Activated T-helper 1 cell treated with anti-CD3 and anti-CD28 coated beads, Interleukin-12 subunit alpha, Interleukin-12 subunit beta, Interleukin-2, Interleukin-4 antibody, amounts not matched to agents 30 ng/mL and 10 ng/mL and 1 ng/mL, durations not matched to agents 14 hours and 24 hours and 36 hours (primary cell): ENCODE measurements around the gene CCDC61. TPM values are rescaled to one million over a fixed set of nuclear protein-coding genes. Genes with fewer than 3 reads are reported as not detected.

ENCODE experiments used
- DNase-seq: peaks from one replicate; pipeline ENCODE4 v3.0.0; 2021; ENCODE audit warnings: low spot score
- H3K27ac Mint-ChIP-seq: one replicate; pipeline ENCODE4 v1.8.0; 2021; ENCODE audit warnings: mild to moderate bottlenecking, mixed read lengths
- H3K27me3 Mint-ChIP-seq: one replicate; pipeline ENCODE4 v1.8.0; 2022; ENCODE audit warnings: mild to moderate bottlenecking, moderate library complexity, mixed read lengths; ENCODE audit not compliant: insufficient read depth
- H3K36me3 Mint-ChIP-seq: one replicate; pipeline ENCODE4 v1.8.0; 2021; ENCODE audit warnings: low read depth, mixed read lengths
- H3K4me1 Mint-ChIP-seq: one replicate; pipeline ENCODE4 v1.8.0; 2021; ENCODE audit warnings: low read depth, mixed read lengths
- H3K4me3 Mint-ChIP-seq: one replicate; pipeline ENCODE4 v1.8.0; 2021; ENCODE audit warnings: mild to moderate bottlenecking, moderate library complexity, mixed read lengths
- H3K9me3 Mint-ChIP-seq: one replicate; pipeline ENCODE4 v1.8.0; 2021; ENCODE audit warnings: mixed read lengths
- intact Hi-C: fragments of 100-400 bp; cut with micrococcal nuclease; formaldehyde crosslinking; loops from one replicate; pipeline ENCODE4 v1.15.1; 2024
- total RNA-seq: library from RNA; stranded (reverse); gene quantifications from 2 replicates; pipeline ENCODE4 v1.2.3, GENCODE V29; 2022

The CCDC61 gene
- total RNA-seq, 1 donor from 2014 or later, result 24.0 TPM

GRCh38 chr19:45967246-45967645, 28.0 kb upstream of the CCDC61 start:
- peaks cover 11% of the 10 kb centered on the region for H3K4me1 Mint-ChIP-seq
- intact Hi-C loops, result no loop called here
- H3K36me3 Mint-ChIP-seq, result no peaks in the 10 kb centered on the region
- H3K4me3 Mint-ChIP-seq, result no peak overlapping the region
- H3K27me3 Mint-ChIP-seq, result peaks cover 45% of the 10 kb centered on the region
- peak overlapping the region; percentile 7 for H3K27ac Mint-ChIP-seq
- H3K9me3 Mint-ChIP-seq, result no peaks in the 10 kb centered on the region
- DNase-seq, result no peak

- intact Hi-C loops, result no loop called here
Measured at GRCh38 chr19:45968626-45969025, 26.6 kb upstream of the CCDC61 start.

DNA sequence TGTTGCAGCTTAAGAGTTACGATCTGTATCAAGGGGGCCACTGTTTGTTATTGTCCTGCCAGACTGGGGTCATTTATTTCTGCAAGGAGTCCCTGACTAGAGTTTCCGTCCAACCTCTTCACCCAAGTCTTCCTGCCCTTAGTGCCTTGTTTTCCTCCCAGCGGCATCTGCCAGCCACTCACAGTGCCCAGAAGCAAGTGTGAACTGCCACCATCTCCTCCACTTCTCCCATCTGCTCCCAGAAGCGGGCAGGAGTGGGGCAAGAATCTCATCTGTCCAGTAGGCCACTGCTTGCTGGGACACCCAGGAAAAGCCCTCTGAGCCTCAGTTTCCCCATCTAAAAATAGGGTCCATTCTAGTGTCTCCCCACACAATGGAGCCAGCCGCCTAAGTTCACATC, 25.6 kb upstream of the CCDC61 start:
- no peak overlapping the region for H3K27ac Mint-ChIP-seq
- H3K9me3 Mint-ChIP-seq, result no peaks in the 10 kb centered on the region
- intact Hi-C loops, result no loop called here
- H3K4me1 Mint-ChIP-seq, result peaks cover 16% of the 10 kb centered on the region
- no peak for DNase-seq
- no peaks in the 10 kb centered on the region for H3K36me3 Mint-ChIP-seq
- H3K4me3 Mint-ChIP-seq, result no peak overlapping the region
- peaks cover 57% of the 10 kb centered on the region for H3K27me3 Mint-ChIP-seq

More at GRCh38 chr19:45968626-45969025, 26.6 kb upstream of the CCDC61 start:
- Mint-ChIP-seq H3K4me1 (peaks cover 16% of the 10 kb centered on the region), H3K27me3 (peaks cover 49% of the 10 kb centered on the region), H3K36me3 (no peaks in the 10 kb centered on the region), H3K27ac (no peak overlapping the region), H3K4me3 (no peak overlapping the region), H3K9me3 (no peaks in the 10 kb centered on the region)
- no peak for DNase-seq

- peaks cover 16% of the 10 kb centered on the region for H3K4me1 Mint-ChIP-seq
- DNase-seq, result no peak
- H3K27ac Mint-ChIP-seq, result no peak overlapping the region
- H3K4me3 Mint-ChIP-seq, result no peak overlapping the region
- no peaks in the 10 kb centered on the region for H3K9me3 Mint-ChIP-seq
- peaks cover 64% of the 10 kb centered on the region for H3K27me3 Mint-ChIP-seq
- no peaks in the 10 kb centered on the region for H3K36me3 Mint-ChIP-seq
- intact Hi-C loops, result no loop called here
Measured at GRCh38 chr19:45971260-45971902, 23.9 kb upstream of the CCDC61 start.

DNA sequence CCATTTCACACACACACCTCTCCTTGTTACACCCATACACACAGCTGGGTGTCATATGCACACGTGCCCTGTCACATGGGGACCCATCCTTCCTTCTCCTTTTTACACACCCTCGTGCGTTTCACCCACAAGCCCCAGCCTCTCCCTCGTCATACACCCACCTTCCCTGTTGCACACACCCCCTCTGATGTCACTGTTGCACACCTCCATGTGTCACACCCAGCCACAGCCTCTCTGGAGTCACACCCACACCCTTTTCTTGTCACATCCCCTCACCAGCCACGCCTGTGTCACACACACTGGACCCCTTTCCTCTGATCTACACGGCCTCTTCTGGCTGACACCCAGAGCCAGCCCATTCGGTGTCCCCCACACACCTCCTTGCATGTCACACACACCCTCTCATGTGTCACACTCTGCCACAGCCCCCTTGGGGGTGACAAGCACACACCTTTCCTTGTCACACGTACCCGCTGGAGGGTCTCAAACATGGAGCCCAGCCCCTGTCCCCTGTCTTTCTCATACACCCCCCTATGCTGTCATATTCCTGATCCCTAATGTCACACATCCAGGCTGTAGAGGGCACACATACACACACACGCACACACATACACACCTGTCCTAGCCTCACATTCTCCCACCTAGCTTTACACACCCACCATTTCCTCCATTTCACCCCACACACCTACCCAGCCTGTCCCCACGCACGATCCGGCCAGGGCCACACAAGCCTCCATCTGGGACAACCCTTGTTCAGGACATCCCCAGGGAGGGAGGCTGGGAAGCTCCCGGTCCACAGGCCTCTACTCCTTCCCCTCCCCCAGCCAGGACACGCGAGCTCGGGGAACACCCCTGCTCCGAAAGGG, 23.0 kb upstream of the CCDC61 start:
- H3K27me3 Mint-ChIP-seq, result peaks cover 62% of the 10 kb centered on the region
- no peaks in the 10 kb centered on the region for H3K36me3 Mint-ChIP-seq
- no peak overlapping the region for H3K27ac Mint-ChIP-seq
- H3K9me3 Mint-ChIP-seq, result no peaks in the 10 kb centered on the region
- DNase-seq, result peak; percentile 6
- H3K4me3 Mint-ChIP-seq, result no peak overlapping the region
- peaks cover 16% of the 10 kb centered on the region for H3K4me1 Mint-ChIP-seq
- intact Hi-C loops, result no loop called here

DNA sequence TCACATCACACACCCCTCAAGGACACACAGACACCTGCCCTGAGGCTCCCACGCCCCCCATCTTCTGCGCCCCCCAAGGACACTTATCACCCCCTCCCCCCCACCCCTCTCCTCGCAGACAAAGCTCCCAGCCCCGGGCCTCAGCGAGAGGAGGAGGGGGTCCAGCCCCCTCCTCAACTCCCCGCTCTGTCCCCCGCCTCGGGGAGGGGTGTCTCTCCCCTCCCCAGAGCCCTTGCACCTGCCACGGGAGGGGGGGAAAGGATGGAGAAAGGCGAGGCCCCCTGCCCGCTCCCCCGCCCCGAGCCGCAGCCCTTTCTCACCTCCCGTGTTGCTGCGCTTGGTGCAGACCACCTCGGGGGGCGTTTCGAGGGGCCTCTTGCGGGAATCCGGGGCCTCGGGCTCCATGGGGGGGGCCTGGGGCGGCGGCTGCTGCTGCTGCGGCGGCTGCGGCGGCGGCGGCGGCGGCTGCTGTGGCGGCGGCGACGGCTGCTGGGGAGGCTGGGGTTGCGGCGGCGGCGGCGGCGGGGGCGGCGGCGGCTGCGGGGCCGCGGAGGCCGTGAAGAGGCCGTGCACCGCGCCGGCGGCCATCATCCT, 22.2 kb upstream of the CCDC61 start:
- H3K9me3 Mint-ChIP-seq, result no peaks in the 10 kb centered on the region
- intact Hi-C loops, result no loop called here
- DNase-seq, result no peak
- no peak overlapping the region for H3K4me3 Mint-ChIP-seq
- H3K4me1 Mint-ChIP-seq, result peaks cover 16% of the 10 kb centered on the region
- peaks cover 61% of the 10 kb centered on the region for H3K27me3 Mint-ChIP-seq
- no peak overlapping the region for H3K27ac Mint-ChIP-seq
- no peaks in the 10 kb centered on the region for H3K36me3 Mint-ChIP-seq

DNA sequence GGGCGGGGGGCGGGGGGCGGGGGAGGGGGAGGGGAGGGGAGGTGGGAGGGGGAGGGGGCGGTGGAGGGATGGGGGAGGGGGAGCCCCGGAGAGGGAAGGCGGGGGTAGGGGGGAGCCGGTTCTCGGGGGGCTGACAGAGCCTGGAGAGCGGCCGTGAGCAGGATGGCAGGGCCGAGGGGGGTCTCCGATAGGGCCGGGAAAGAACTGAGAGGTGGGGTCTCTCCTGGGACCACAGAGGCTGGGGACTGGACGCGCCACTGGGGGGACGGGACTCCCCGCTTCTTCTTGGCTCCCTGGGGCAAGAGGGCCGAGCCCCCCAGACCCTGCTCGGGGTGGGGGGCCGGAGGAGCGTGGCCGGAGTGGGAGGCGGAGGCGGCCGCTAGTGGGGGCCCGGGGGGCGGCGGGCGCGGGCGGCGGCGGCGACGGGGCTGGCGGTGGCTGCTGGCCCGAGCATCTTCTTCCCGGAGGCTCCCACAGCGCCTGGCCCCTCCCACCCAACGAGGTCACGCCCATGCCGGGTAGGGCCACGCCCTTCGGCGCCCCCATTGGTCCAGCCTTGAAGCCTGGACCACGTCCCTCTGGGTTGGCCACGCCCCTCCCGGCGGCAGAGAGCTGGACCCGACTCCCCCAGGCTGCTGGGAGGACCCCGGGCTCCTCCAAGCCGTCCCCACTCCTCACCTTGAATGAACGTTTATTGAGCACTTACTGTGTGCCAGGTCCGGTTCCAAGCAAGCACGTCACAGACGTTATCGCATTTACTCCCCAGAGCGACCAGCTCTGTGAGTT, 21.5 kb upstream of the CCDC61 start, which contains the start of gene NOVA2:
NOVA2 (minus strand) TSS at position 313 of the 786 bp plus-strand sequence. CDS start 514 bp downstream, outside the sequence.
- Mint-ChIP-seq H3K36me3 (no peaks in the 10 kb centered on the region), H3K4me3 (no peak within 1 kb of the TSS), H3K27ac (no peak within 1 kb of the TSS), H3K27me3 (peaks cover 61% of the 10 kb centered on the region), H3K4me1 (peaks cover 16% of the 10 kb centered on the region), H3K9me3 (no peaks in the 10 kb centered on the region)
- DNase-seq, result peak; percentile 46
- intact Hi-C loops, result loop anchor here (1.0 kb wide), 1 partner anchor 22 kb away; the partner anchor contains the start of gene CCDC61

DNA sequence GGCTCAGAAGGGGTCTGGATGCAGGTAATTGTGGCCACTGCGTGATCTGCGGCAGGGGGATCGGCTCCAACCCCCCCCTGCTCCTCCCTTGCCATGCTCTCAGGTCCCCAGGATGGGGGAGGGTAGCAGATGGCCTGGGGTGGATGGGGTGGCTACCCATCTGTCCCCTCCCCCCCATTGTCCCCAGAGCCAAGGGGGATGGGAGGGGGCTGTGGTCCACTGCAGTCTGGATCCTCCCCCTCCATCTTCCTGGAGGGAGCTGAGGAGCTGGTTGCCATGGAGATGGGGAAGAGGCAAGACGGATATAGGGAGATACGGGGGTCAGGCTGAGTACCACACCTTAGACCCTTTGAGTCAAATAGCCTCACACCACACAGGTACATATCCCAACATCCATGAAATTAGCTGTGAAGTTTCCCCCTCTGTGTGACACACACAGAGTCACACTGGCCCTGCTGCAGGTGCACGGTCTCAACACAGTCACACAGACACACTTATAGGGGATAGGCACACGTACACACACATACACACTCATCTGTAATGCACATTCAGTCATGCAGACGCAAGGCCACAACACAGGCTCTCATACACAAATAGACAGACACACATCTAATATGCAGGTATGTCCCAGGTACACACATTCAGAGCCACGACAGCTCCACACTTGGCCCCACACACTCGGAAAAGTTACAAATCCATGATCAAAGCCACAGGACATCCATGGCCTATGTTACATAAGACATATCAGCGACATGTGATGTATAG, 19.8 kb upstream of the CCDC61 start:
- no peak for DNase-seq
- Mint-ChIP-seq H3K4me1 (peaks cover 16% of the 10 kb centered on the region), H3K9me3 (no peaks in the 10 kb centered on the region), H3K36me3 (no peaks in the 10 kb centered on the region), H3K27ac (no peak overlapping the region), H3K27me3 (peaks cover 51% of the 10 kb centered on the region), H3K4me3 (no peak overlapping the region)
- intact Hi-C loops, result no loop called here

GRCh38 chr19:45976178-45976577, 19.1 kb upstream of the CCDC61 start:
- H3K9me3 Mint-ChIP-seq, result no peaks in the 10 kb centered on the region
- H3K36me3 Mint-ChIP-seq, result no peaks in the 10 kb centered on the region
- DNase-seq, result no peak
- H3K27ac Mint-ChIP-seq, result no peak overlapping the region
- peaks cover 13% of the 10 kb centered on the region for H3K4me1 Mint-ChIP-seq
- intact Hi-C loops, result no loop called here
- H3K4me3 Mint-ChIP-seq, result no peak overlapping the region
- H3K27me3 Mint-ChIP-seq, result peaks cover 46% of the 10 kb centered on the region

DNA sequence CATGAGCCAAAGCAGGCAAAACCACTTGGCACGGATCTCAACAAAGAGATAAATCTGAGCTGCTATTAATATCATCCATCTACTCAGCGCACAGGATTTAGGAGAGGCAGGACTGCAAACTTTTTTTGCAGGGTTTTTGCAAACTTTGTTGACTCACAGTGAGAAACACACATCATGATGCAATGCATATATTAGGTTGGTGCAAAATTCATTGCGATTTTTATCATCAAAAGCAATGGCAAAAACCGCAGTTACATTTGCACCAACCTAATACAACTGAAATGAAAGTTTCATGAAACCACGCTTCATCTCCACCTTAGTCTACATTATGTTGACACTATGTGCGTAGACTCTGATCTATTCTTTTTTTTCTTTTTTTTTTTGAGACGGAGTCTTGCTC, 17.1 kb upstream of the CCDC61 start:
- Mint-ChIP-seq H3K4me3 (no peak overlapping the region), H3K36me3 (no peaks in the 10 kb centered on the region), H3K27me3 (peaks cover 35% of the 10 kb centered on the region), H3K9me3 (no peaks in the 10 kb centered on the region), H3K4me1 (no peaks in the 10 kb centered on the region), H3K27ac (no peak overlapping the region)
- DNase-seq, result no peak
- intact Hi-C loops, result no loop called here

GRCh38 chr19:45981350-45981749, 13.9 kb upstream of the CCDC61 start:
- H3K4me1 Mint-ChIP-seq, result no peaks in the 10 kb centered on the region
- DNase-seq, result no peak
- H3K4me3 Mint-ChIP-seq, result no peak overlapping the region
- H3K9me3 Mint-ChIP-seq, result no peaks in the 10 kb centered on the region
- no peak overlapping the region for H3K27ac Mint-ChIP-seq
- peaks cover 17% of the 10 kb centered on the region for H3K27me3 Mint-ChIP-seq
- no peaks in the 10 kb centered on the region for H3K36me3 Mint-ChIP-seq
- intact Hi-C loops, result no loop called here

DNA sequence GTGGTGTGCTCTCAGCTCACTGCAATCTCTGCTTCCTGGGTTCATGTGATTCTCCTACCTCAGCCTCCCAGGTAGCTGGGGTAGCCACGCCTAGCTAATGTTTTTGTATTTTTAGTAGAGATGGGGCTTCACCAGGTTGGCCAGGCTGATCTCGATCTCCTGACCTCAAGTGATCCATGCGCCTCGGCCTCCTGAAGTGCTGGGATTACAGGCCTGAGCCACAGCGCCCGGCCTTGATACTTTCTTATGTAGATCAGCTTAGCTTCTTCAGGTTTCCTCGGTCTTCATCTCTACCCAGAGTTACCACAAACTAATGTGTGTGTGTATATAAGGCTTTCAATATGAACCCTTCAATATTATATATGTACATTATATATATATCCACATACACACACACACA, 9.9 kb upstream of the CCDC61 start:
- intact Hi-C loops, result no loop called here
- no peak overlapping the region for H3K27ac Mint-ChIP-seq
- H3K36me3 Mint-ChIP-seq, result no peaks in the 10 kb centered on the region
- peaks cover 6% of the 10 kb centered on the region for H3K27me3 Mint-ChIP-seq
- no peak overlapping the region for H3K4me3 Mint-ChIP-seq
- no peak for DNase-seq
- H3K9me3 Mint-ChIP-seq, result no peaks in the 10 kb centered on the region
- H3K4me1 Mint-ChIP-seq, result no peaks in the 10 kb centered on the region
